HepG2 (cell line): Measurements from ENCODE around the gene ZNF804B. TPM values are rescaled to one million over a fixed set of nuclear protein-coding genes. Genes with fewer than 3 reads are reported as not detected.

Source experiments
- CSRNP1 ChIP-seq: sonication (generic); formaldehyde crosslinking; IDR thresholded peaks from 2 replicates; pipeline ENCODE4 v1.8.1; 2023; ENCODE audit warnings: mild to moderate bottlenecking, missing genetic modification reagents
- MED1 ChIP-seq: sonication (generic); formaldehyde crosslinking; IDR thresholded peaks from 2 replicates; pipeline ENCODE4 v1.4.0; 2020; ENCODE audit warnings: missing genetic modification reagents
- MTERF4 ChIP-seq: sonication (generic); formaldehyde crosslinking; IDR thresholded peaks from 2 replicates; pipeline ENCODE4 v1.8.0; 2023; ENCODE audit warnings: mild to moderate bottlenecking, missing genetic modification reagents
- NFYB ChIP-seq: sonication (generic); formaldehyde crosslinking; IDR thresholded peaks from 2 replicates; pipeline ENCODE4 v1.4.0; 2020; ENCODE audit warnings: missing genetic modification reagents
- SNAI1 ChIP-seq: sonication (generic); formaldehyde crosslinking; IDR thresholded peaks from 2 replicates; pipeline ENCODE4 v1.5.0; 2020; ENCODE audit warnings: mild to moderate bottlenecking, missing genetic modification reagents, borderline replicate concordance
- ZNF431 ChIP-seq: sonication (generic); formaldehyde crosslinking; IDR thresholded peaks from 2 replicates; pipeline ENCODE4 v1.9.0; 2022; ENCODE audit warnings: missing genetic modification reagents, low read depth, mild to moderate bottlenecking, borderline replicate concordance
- ZNF775 ChIP-seq: sonication (generic); formaldehyde crosslinking; IDR thresholded peaks from 2 replicates; pipeline ENCODE4 v1.4.0; 2020; ENCODE audit warnings: missing genetic modification reagents, mild to moderate bottlenecking, moderate library complexity, borderline replicate concordance
- ZNF780A ChIP-seq: sonication (generic); formaldehyde crosslinking; IDR thresholded peaks from 2 replicates; pipeline ENCODE4 v1.8.0; 2022; ENCODE audit warnings: mild to moderate bottlenecking, missing genetic modification reagents, moderate library complexity
- ZNF781 ChIP-seq: sonication (generic); formaldehyde crosslinking; IDR thresholded peaks from 2 replicates; pipeline ENCODE4 v1.5.1; 2020; ENCODE audit warnings: borderline replicate concordance, mild to moderate bottlenecking, missing genetic modification reagents; ENCODE audit errors: not compliant biosample characterization
- polyA plus RNA-seq, 8 experiments: library from polyadenylated mRNA; depleted of rRNA in 3 of 8; stranded (reverse) in 7 of 8; unstranded in 1 of 8; fragments of >200 nt; fragmentation: Illumina TruSeq in 4 of 8; extraction: Trizol in 4 of 8; gene quantifications; 2 replicates each; pipeline versions ENCODE4 v1.2.1 to v1.2.3, GENCODE V29; 2011 to 2016; ENCODE audit warnings: low read depth in 4 of 8, missing spikeins in 1 of 8, mixed read lengths in 1 of 8; ENCODE audit not compliant: insufficient read depth in 1 of 8
- total RNA-seq, 5 experiments: library from RNA; depleted of rRNA; stranded (reverse); fragments of >200 nt; fragmentation: Illumina TruSeq; extraction: Trizol; gene quantifications; 2 replicates each; pipeline ENCODE4 v1.2.3, GENCODE V29; 2016; ENCODE audit warnings: low read depth in 1 of 5
- TF ChIP-seq, protein P1 (sequence below): sonication (generic); formaldehyde crosslinking; IDR thresholded peaks from 2 replicates; pipeline ENCODE4 v1.4.0; 2020; ENCODE audit warnings: missing genetic modification reagents
- TF ChIP-seq, protein P2 (sequence below): IDR thresholded peaks from 2 replicates; pipeline ENCODE4 v1.4.0; 2020; ENCODE audit warnings: mild to moderate bottlenecking, missing genetic modification reagents

Gene ZNF804B
- total and polyA plus RNA-seq, 2 of the 13 experiments (the other 11 are each of a cell fraction or from before 2014, with no cell fraction given), result not detected

DNA sequence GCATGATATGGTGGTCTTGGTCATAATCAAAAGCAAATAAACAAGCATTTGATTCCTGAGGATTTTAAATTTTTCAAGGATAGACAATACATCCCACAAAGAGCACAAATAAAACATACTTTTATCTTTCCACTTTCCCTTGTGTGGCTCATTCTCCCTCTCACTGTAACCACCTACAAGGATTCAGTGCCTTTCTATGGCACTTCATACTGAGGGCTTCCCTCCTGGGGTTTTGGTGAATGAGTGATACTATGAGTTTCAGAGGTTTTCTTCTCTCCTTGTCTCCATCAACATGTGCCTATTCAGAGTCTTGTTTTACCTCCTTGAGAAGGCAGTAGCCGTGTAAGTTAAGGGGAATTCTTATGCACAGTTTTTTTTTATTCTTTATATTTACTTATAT is 332.1 kb downstream of the ZNF804B start (continued):
- TF ChIP-seq MTERF4 (CRISPR knock-in tag) (no peak), ZNF775 (CRISPR knock-in tag) (no peak), NFYB (no peak), ZNF781 (CRISPR knock-in tag) (no peak), CSRNP1 (no peak), SNAI1 (CRISPR knock-in tag) (no peak), ZNF431 (CRISPR knock-in tag) (no peak), ZNF780A (no peak), MED1 (CRISPR knock-in tag) (no peak)
- TF ChIP-seq, protein P1, sequence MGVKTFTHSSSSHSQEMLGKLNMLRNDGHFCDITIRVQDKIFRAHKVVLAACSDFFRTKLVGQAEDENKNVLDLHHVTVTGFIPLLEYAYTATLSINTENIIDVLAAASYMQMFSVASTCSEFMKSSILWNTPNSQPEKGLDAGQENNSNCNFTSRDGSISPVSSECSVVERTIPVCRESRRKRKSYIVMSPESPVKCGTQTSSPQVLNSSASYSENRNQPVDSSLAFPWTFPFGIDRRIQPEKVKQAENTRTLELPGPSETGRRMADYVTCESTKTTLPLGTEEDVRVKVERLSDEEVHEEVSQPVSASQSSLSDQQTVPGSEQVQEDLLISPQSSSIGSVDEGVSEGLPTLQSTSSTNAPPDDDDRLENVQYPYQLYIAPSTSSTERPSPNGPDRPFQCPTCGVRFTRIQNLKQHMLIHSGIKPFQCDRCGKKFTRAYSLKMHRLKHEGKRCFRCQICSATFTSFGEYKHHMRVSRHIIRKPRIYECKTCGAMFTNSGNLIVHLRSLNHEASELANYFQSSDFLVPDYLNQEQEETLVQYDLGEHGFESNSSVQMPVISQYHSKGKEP (CRISPR knock-in tag), result no peak
- TF ChIP-seq, protein P2, sequence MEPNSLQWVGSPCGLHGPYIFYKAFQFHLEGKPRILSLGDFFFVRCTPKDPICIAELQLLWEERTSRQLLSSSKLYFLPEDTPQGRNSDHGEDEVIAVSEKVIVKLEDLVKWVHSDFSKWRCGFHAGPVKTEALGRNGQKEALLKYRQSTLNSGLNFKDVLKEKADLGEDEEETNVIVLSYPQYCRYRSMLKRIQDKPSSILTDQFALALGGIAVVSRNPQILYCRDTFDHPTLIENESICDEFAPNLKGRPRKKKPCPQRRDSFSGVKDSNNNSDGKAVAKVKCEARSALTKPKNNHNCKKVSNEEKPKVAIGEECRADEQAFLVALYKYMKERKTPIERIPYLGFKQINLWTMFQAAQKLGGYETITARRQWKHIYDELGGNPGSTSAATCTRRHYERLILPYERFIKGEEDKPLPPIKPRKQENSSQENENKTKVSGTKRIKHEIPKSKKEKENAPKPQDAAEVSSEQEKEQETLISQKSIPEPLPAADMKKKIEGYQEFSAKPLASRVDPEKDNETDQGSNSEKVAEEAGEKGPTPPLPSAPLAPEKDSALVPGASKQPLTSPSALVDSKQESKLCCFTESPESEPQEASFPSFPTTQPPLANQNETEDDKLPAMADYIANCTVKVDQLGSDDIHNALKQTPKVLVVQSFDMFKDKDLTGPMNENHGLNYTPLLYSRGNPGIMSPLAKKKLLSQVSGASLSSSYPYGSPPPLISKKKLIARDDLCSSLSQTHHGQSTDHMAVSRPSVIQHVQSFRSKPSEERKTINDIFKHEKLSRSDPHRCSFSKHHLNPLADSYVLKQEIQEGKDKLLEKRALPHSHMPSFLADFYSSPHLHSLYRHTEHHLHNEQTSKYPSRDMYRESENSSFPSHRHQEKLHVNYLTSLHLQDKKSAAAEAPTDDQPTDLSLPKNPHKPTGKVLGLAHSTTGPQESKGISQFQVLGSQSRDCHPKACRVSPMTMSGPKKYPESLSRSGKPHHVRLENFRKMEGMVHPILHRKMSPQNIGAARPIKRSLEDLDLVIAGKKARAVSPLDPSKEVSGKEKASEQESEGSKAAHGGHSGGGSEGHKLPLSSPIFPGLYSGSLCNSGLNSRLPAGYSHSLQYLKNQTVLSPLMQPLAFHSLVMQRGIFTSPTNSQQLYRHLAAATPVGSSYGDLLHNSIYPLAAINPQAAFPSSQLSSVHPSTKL (CRISPR knock-in tag), result no peak
- TF ChIP-seq, all 625 proteins: peak for 0
